ENCODE results near the gene JPH2. TPM values are rescaled to one million over a fixed set of nuclear protein-coding genes. Genes with fewer than 3 reads are reported as not detected.

Gene JPH2
- total RNA-seq, 1 donor from 2014 or later = 0.07 TPM

DNA sequence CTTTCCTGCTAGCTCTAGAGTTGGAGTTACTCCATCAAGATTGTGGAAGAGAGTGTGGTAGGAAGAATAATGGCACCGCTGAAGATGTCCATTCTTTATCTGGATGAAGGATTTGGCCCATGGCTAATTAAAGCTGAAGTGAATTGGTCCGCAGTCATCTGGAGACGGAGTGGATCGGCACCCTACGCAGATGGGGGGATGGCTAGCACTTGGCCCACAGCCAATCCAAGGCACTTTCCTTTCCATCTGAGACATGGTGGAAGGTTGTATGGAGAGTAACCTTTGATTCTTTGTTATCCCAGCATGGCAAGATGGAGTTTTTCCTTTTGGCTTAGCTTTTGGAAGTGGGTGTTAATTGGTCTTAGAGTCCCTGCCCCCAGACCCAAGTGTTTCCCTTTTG lies 88.3 kb downstream of the JPH2 start:
- H3K27me3 Mint-ChIP-seq (ENCODE audit: low read depth) = peaks cover 31% of the 10 kb centered on the region
- no peaks in the 10 kb centered on the region for H3K36me3 Mint-ChIP-seq (ENCODE audit: low read depth)
- H3K9me3 Mint-ChIP-seq = peaks cover 2% of the 10 kb centered on the region
- no peak for DNase-seq (ENCODE audit: low read depth, low spot score)
- H3K4me1 Mint-ChIP-seq = no peaks in the 10 kb centered on the region
- no peak overlapping the region for H3K4me3 Mint-ChIP-seq
- H3K27ac Mint-ChIP-seq (ENCODE audit: unreplicated experiment) = no peak overlapping the region
- TF ChIP-seq, protein P1, sequence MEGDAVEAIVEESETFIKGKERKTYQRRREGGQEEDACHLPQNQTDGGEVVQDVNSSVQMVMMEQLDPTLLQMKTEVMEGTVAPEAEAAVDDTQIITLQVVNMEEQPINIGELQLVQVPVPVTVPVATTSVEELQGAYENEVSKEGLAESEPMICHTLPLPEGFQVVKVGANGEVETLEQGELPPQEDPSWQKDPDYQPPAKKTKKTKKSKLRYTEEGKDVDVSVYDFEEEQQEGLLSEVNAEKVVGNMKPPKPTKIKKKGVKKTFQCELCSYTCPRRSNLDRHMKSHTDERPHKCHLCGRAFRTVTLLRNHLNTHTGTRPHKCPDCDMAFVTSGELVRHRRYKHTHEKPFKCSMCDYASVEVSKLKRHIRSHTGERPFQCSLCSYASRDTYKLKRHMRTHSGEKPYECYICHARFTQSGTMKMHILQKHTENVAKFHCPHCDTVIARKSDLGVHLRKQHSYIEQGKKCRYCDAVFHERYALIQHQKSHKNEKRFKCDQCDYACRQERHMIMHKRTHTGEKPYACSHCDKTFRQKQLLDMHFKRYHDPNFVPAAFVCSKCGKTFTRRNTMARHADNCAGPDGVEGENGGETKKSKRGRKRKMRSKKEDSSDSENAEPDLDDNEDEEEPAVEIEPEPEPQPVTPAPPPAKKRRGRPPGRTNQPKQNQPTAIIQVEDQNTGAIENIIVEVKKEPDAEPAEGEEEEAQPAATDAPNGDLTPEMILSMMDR (conservative IDR thresholded peaks at IDR 0.05) = no peak

DNA sequence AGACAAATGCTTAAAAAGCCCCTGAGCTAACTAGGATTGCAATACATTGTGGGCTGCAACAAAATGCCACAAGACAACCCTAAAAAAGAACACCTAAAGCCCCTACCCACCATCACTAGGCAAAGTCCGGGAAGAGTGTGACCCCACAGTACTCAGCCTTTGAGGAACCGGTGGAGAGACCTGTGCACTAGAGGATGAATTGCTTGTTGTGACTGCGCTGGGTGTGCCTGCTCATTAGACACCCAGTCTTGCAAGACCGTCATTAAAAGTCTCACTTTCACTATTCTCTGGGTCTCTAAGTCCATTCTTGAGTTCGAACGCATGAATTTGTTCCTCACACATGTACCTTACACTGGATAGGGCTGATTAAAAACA lies 88.7 kb downstream of the JPH2 start:
- DNase-seq (ENCODE audit: low read depth, low spot score) = no peak
- H3K27me3 Mint-ChIP-seq (ENCODE audit: low read depth) = peaks cover 27% of the 10 kb centered on the region
- H3K27ac Mint-ChIP-seq (ENCODE audit: unreplicated experiment) = no peak overlapping the region
- H3K9me3 Mint-ChIP-seq = peaks cover 2% of the 10 kb centered on the region
- no peak overlapping the region for H3K4me3 Mint-ChIP-seq
- no peaks in the 10 kb centered on the region for H3K4me1 Mint-ChIP-seq
- TF ChIP-seq, protein P1 (conservative IDR thresholded peaks at IDR 0.05) = no peak
- H3K36me3 Mint-ChIP-seq (ENCODE audit: low read depth) = no peaks in the 10 kb centered on the region

DNA sequence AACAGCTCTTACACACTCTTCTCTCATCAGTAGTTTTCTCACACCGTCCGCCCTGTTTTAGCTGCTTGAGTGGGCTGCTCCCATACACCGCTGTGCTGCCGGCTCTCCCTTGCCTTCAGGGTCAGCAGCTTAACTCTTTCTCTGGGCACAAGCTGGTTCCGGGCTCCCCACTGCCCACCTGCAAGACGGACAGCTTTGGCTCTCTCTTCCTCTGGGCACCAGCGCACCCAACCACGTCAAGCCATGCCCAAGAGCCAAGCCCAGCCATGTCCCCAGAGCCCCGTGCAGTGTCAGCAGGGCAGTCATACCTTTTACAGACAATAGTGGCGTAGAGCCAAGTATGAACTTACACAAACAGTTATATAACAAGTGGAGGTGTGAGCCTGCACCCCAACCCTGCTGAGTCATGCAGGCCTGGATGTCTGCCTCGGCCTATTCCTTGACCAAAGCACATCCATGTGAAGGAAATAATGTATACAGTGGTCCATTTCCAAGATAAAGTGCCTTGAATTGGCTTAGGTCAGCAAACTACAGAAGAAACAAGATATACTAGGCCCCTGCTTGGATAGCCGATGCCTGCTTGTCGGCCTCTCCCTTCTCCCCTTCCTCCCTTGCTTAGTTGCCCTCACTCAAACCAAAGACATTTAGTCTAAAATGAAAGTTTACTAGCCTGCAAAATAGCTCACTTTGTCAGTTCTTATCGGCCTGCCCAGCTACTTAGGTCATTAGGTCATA lies 89.3 kb downstream of the JPH2 start:
- peaks cover 3% of the 10 kb centered on the region for H3K4me1 Mint-ChIP-seq
- no peak overlapping the region for H3K27ac Mint-ChIP-seq (ENCODE audit: unreplicated experiment)
- TF ChIP-seq, protein P1 (conservative IDR thresholded peaks at IDR 0.05) = no peak

DNA sequence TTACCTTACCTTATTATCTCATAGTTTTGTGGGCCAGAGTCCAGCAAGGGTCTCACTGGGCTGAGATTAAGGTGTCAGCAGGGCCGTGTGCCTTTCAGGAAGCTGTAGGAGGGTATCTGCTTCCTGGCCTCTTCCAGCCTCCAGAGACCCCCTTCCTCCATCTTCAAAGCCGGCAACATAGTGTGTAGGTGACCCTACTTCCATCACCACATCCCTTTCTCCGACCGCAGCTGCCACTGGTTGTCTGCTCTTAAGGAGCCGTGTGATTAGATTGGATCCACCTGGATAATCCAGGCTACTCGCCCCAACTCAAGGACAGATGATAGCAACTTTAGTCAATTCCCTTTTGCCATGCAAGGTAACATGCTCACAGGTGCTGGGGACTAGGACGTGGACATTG lies 91.2 kb downstream of the JPH2 start:
- H3K4me1 Mint-ChIP-seq = peaks cover 4% of the 10 kb centered on the region
- DNase-seq (ENCODE audit: low read depth, low spot score) = no peak
- no peaks in the 10 kb centered on the region for H3K9me3 Mint-ChIP-seq
- peaks cover 8% of the 10 kb centered on the region for H3K27me3 Mint-ChIP-seq (ENCODE audit: low read depth)
- no peak overlapping the region for H3K27ac Mint-ChIP-seq (ENCODE audit: unreplicated experiment)
- no peak overlapping the region for H3K4me3 Mint-ChIP-seq
- H3K36me3 Mint-ChIP-seq (ENCODE audit: low read depth) = no peaks in the 10 kb centered on the region
- TF ChIP-seq, protein P1 (conservative IDR thresholded peaks at IDR 0.05) = no peak

More for the DNA sequence above, 89.3 kb downstream of the JPH2 start:
- DNase-seq (ENCODE audit: low read depth, low spot score) = no peak
- H3K27me3 Mint-ChIP-seq (ENCODE audit: low read depth) = peaks cover 24% of the 10 kb centered on the region
- H3K9me3 Mint-ChIP-seq = peaks cover 2% of the 10 kb centered on the region
- H3K36me3 Mint-ChIP-seq (ENCODE audit: low read depth) = no peaks in the 10 kb centered on the region
- no peak overlapping the region for H3K4me3 Mint-ChIP-seq

DNA sequence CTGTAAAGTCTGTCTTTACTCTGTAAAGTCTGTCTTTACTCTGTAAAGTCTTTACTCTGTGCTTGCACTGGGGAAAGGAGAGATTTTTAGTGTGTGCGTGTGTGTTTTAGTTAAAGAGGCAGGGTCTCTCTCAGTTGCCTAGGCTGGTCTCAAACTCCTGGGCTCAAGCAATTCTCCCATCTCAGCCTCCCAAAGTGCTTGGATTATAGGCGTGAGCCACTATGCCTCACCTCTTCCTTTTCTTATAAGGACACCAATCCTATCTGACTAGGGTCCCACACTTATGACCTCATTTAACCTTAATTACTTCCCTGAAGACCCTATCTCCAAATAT lies 93.8 kb downstream of the JPH2 start:
- TF ChIP-seq, protein P1 (conservative IDR thresholded peaks at IDR 0.05) = peak; percentile 6
- peaks cover 2% of the 10 kb centered on the region for H3K27me3 Mint-ChIP-seq (ENCODE audit: low read depth)
- DNase-seq (ENCODE audit: low read depth, low spot score) = no peak
- no peaks in the 10 kb centered on the region for H3K9me3 Mint-ChIP-seq
- no peak overlapping the region for H3K4me3 Mint-ChIP-seq
- no peak overlapping the region for H3K27ac Mint-ChIP-seq (ENCODE audit: unreplicated experiment)
- H3K4me1 Mint-ChIP-seq = peaks cover 10% of the 10 kb centered on the region
- H3K36me3 Mint-ChIP-seq (ENCODE audit: low read depth) = no peaks in the 10 kb centered on the region
